SKM-1 (cell line): Measurements from ENCODE around the gene SHISA5.
"Not testable (repeated sequence)": the region's sequence is repeated elsewhere in the genome, so short reads cannot be mapped to it uniquely, and the experiment has no call there.

Source experiments
- DNase-seq: peaks from one replicate; lab custom pipeline; 2025; ENCODE audit not compliant: unreplicated experiment; lab: John Stamatoyannopoulos, UW

Gene SHISA5

GRCh38 chr3:48504051-48504946 is at the start of gene SHISA5:
TSS of gene SHISA5 (minus strand) at chr3:48504174. CDS start at chr3:48504094, 80 bp downstream.
- DNase-seq, result peak; percentile 47

GRCh38 chr3:48553361-48553760 is 49.4 kb upstream of the SHISA5 start:
- no peak for DNase-seq

GRCh38 chr3:48552111-48552951 is 48.4 kb upstream of the SHISA5 start:
- DNase-seq, result no peak

GRCh38 chr3:48551651-48552050 is 47.7 kb upstream of the SHISA5 start:
- not testable (repeated sequence) for DNase-seq

GRCh38 chr3:48548729-48549705 is 45.0 kb upstream of the SHISA5 start:
- peak; percentile 82 for DNase-seq

GRCh38 chr3:48548126-48548525 is 44.2 kb upstream of the SHISA5 start:
- DNase-seq, result no peak

- no peak for DNase-seq
Measured at GRCh38 chr3:48546203-48546829, 42.3 kb upstream of the SHISA5 start.

GRCh38 chr3:48544141-48544540 is 40.2 kb upstream of the SHISA5 start:
- DNase-seq, result no peak

GRCh38 chr3:48543271-48543866 is 39.4 kb upstream of the SHISA5 start:
- no peak for DNase-seq

- no peak for DNase-seq
Measured at GRCh38 chr3:48538451-48538850, 34.5 kb upstream of the SHISA5 start.

- DNase-seq, result no peak
Measured at GRCh38 chr3:48536785-48537184, 32.8 kb upstream of the SHISA5 start.

GRCh38 chr3:48536116-48536515 is 32.1 kb upstream of the SHISA5 start:
- DNase-seq, result no peak

- no peak for DNase-seq
Measured at GRCh38 chr3:48535578-48535977, 31.6 kb upstream of the SHISA5 start.

- no peak for DNase-seq
Measured at GRCh38 chr3:48532977-48533337, 29.0 kb upstream of the SHISA5 start.

- DNase-seq, result no peak
Measured at GRCh38 chr3:48532271-48532976, 28.4 kb upstream of the SHISA5 start.

GRCh38 chr3:48530701-48531100 is 26.7 kb upstream of the SHISA5 start:
- not testable (repeated sequence) for DNase-seq

GRCh38 chr3:48528754-48529153 is 24.8 kb upstream of the SHISA5 start:
- peak; percentile 57 for DNase-seq

- DNase-seq, result peak; percentile 17
Measured at GRCh38 chr3:48528048-48528447, 24.1 kb upstream of the SHISA5 start.

GRCh38 chr3:48524970-48525369 is 21.0 kb upstream of the SHISA5 start:
- no peak for DNase-seq
